NCI-H526 (cell line): Measurements from ENCODE around the gene EPHB4.
"Not testable (repeated sequence)": the region's sequence is repeated elsewhere in the genome, so short reads cannot be mapped to it uniquely, and the experiment has no call there.

ENCODE experiments used
- DNase-seq, 2 experiments: peaks; one replicate each; lab custom pipeline; 2025; lab: John Stamatoyannopoulos, UW

EPHB4 gene

GRCh38 chr7:100822236-100823139 lies 4.8 kb downstream of the EPHB4 start:
- DNase-seq, result no peak

GRCh38 chr7:100819586-100819985 lies 7.7 kb downstream of the EPHB4 start:
- DNase-seq, result no peak

DNA sequence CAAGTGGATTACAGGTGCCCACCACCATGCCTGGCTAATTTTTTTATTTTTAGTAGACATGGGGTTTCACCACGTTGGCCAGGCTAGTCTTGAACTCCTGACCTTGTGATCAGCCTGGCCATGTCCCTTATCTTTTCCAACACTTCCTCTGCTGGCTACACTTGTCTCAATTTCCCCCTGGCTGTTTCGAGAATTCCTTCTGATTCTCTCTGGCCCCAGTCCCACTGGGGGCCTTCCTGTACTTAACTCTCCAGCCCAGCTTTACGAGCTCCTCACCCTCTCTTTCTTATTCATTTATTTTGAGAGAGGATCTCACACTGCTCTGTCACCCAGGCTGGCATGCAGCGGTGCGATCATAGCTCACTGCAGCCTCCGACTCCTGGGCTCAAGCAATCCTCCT lies 8.5 kb downstream of the EPHB4 start:
- no peak for DNase-seq

GRCh38 chr7:100818366-100818765 lies 9.0 kb downstream of the EPHB4 start:
- no peak for DNase-seq

DNA sequence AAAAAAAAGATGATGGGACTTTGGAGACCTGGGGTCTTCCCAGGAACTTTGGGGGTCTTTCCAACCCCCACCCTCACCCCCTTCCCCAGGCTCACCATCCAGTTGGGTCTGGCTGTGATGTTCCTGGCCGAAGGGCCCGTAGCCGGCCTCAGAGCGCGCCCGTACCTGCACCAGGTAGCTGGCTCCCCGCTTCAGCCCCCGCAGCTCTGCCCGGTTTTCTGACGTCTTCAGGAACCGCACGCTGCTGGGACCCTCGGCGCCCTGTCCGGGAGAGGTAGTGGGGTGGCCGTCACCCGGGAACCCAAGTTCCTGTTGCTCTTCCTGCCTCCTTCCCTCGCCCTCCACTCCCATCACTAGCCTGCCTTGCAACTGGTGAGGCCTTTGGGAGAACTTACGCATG lies 10.2 kb downstream of the EPHB4 start:
- DNase-seq, result no peak

- not testable (repeated sequence) for DNase-seq
Observed at GRCh38 chr7:100816515-100816914, 10.8 kb downstream of the EPHB4 start.

- no peak for DNase-seq
Observed at GRCh38 chr7:100812729-100813128, 14.6 kb downstream of the EPHB4 start.

- no peak for DNase-seq
Observed at GRCh38 chr7:100811480-100811879, 15.8 kb downstream of the EPHB4 start.

GRCh38 chr7:100808354-100808875 lies 18.9 kb downstream of the EPHB4 start:
- no peak for DNase-seq

- not testable (repeated sequence) for DNase-seq
Observed at GRCh38 chr7:100806883-100807282, 20.4 kb downstream of the EPHB4 start.

DNA sequence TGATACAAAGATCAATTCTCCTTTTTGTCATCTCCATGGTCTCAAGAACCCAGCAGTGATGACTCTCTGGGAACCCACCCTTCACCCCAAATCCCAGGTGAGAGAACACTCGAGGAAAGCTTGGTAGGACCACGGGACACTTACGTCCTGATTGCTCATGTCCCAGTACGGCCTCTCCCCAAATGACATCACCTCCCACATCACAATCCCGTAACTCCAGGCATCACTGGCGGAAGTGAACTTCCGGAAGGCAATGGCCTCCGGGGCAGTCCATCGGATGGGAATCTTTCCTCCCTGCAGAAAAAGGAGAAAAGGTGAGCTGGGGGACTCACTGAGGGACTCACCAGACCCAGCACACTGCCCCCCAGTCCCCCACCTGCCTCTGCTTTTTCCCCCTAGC lies 21.0 kb downstream of the EPHB4 start:
- DNase-seq, result no peak

GRCh38 chr7:100804681-100805431 lies 22.5 kb downstream of the EPHB4 start:
- no peak for DNase-seq

- DNase-seq, result peak; percentile 84 to 95
Observed at GRCh38 chr7:100803398-100804161, 23.7 kb downstream of the EPHB4 start.

DNA sequence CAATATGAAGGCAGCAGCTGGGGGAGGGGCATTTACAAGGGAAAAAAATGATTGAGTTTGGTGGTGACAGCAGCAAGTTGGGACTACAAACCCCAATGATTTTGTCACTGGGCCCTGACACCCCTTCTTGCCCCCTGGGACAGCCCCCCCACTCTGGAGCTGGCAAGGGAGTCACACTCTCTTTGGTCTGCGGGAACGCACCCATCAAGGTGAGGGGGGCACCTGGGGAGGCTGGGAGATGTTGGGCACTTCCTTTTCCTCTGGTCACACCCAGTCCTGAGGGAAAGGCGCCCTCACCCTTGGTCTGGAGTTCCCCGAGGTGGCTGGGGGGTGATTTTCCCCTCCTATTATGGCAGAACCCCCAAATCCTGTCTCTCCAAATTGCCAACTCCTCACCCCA lies 24.4 kb downstream of the EPHB4 start:
- peak in 1 of 2 experiments; percentile 21 for DNase-seq

DNA sequence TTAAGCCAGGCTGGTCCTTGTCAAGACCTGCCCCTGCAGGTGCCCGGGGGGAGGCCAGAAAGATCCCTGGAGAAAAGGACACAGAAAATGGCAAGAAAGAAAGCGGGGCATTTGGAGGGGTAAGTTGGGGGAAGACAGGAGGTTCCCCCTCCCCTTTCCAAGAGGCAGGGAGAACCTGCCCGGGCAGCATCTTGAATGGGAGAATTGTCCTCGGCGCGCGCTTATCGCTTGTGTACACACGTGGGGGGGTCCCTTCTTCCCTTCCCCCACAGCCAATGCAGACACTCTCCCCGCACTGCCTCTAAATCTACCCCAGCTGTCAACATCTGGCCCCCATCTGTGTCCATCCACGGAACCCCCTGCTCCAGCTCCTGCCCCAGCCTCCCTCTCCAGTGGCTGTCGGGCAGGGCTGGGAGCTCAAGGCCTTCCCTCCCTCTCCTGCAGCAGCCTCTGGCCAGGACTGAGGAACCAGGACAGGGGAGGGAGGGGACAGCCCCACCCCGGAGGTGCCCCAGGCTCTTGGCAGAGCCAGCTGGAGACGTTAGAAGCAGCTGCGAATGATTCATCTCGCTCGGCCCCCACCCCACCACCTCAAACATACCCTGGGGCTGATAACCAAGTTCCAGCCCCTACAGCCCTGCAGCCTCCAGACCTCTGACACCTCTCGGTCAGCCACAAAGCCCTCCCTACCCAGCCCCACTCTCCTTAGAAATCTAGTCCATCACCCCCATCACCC lies 25.3 kb downstream of the EPHB4 start:
- peak in 1 of 2 experiments; percentile 61 for DNase-seq

GRCh38 chr7:100799037-100799896 lies 28.1 kb downstream of the EPHB4 start:
- peak; percentile 39 to 77 for DNase-seq

GRCh38 chr7:100794741-100795140 lies 32.6 kb downstream of the EPHB4 start:
- no peak for DNase-seq

DNA sequence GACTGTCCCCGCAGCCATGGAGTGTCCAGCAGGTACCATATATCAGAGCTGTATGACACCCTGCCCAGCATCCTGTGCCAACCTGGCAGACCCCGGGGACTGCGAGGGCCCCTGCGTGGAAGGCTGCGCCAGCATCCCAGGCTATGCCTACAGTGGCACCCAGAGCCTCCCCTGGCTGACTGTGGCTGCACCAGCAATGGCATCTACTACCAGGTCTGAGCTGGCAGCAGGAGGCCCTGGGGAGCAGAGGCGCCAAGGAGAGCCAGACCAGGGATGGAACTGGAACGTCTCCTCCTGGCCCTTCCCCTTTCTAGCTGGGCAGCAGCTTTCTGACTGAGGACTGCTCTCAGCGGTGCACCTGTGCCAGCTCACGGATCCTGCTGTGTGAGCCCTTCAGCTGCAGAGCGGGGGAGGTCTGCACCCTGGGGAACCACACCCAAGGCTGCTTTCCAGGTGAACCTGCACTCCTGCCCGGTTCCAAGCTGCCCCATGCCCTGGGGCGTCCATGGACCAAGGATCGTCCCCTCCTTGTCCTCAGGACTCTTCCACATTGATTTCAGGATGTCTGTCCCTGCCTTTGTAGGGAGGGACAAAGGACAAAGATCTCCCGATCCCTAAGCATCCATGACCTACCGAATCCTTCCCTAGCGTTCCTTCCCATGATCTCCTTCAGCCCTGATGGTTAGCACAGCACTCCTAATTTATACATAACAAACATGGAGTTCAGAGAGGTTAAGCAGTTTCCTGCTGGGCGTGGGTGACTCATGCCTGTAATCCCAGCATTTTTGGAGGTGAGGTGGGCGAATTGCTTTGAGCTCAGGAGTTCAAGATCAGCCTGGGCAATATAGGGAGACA lies 33.3 kb downstream of the EPHB4 start:
- no peak for DNase-seq

GRCh38 chr7:100791881-100792666 lies 35.2 kb downstream of the EPHB4 start:
- DNase-seq, result no peak
